Measurements from ENCODE around the gene IFT80. TPM values are rescaled to one million over a fixed set of nuclear protein-coding genes. Genes with fewer than 3 reads are reported as not detected.

IFT80 gene
- total RNA-seq, 1 donor from 2014 or later: 24.0 TPM

- Histone ChIP-seq H3K4me3 (ENCODE audit: low read depth, low read length) (no peak overlapping the region), H3K27me3 (ENCODE audit: control insufficient read depth, insufficient read depth, low read length) (no peaks in the 10 kb centered on the region), H3K36me3 (ENCODE audit: control insufficient read depth, insufficient read depth, low read length) (peaks cover 2% of the 10 kb centered on the region)
- TF ChIP-seq CTCF (IDR thresholded peaks at IDR 0.05; ENCODE audit: insufficient read depth, low read length, poor library complexity, severe bottlenecking): no peak
- DNase-seq (ENCODE audit: low read depth): no peak
Observed at GRCh38 chr3:160374925-160375324, 24.1 kb downstream of the IFT80 start.

- Histone ChIP-seq H3K27me3 (ENCODE audit: control insufficient read depth, insufficient read depth, low read length) (no peaks in the 10 kb centered on the region), H3K4me3 (ENCODE audit: low read depth, low read length) (no peak overlapping the region), H3K36me3 (ENCODE audit: control insufficient read depth, insufficient read depth, low read length) (peaks cover 2% of the 10 kb centered on the region)
- no peak for DNase-seq (ENCODE audit: low read depth)
- TF ChIP-seq CTCF (IDR thresholded peaks at IDR 0.05; ENCODE audit: insufficient read depth, low read length, poor library complexity, severe bottlenecking): no peak
Observed at GRCh38 chr3:160374472-160374871, 24.6 kb downstream of the IFT80 start.

DNA sequence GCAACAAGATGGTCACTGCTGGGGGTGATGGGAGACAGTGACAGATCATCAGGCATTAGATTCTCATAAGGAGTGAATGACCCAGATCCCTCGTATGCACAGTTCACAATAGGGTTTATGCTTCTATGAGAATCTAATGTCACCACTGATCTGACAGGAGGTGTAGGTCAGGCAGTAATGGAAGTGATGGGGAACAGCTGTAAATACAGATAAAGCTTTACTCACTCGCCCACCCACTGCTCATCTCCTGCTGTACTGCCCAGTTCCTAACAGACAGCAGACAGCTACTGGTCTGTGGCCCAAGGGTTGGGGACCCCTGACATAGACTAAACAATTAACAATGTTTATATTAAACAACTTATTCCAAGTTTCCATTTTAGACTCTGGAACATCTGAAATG is 25.4 kb downstream of the IFT80 start:
- Histone ChIP-seq H3K36me3 (ENCODE audit: control insufficient read depth, insufficient read depth, low read length) (peaks cover 2% of the 10 kb centered on the region), H3K4me3 (ENCODE audit: low read depth, low read length) (no peak overlapping the region), H3K27me3 (ENCODE audit: control insufficient read depth, insufficient read depth, low read length) (no peaks in the 10 kb centered on the region)
- no peak for DNase-seq (ENCODE audit: low read depth)
- TF ChIP-seq CTCF (IDR thresholded peaks at IDR 0.05; ENCODE audit: insufficient read depth, low read length, poor library complexity, severe bottlenecking): no peak

DNA sequence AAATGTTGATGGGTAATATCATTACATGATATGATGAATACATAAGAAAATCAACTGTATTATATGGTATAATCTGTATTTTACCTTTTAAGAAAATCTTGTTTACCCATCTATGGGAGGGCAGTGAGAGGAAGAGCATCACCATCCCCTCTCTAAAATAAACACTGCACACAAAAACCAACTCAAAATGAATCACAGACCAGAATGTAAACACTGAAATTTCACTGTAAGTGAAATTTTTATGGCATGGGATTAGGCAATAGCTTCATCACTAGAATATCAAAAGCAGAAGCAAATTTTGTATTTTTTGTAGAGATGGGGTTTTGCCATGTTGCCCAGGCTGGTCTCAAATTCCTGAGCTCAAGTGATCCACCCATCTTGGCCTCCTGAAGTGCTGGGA is 26.2 kb downstream of the IFT80 start:
- H3K27me3 ChIP-seq (ENCODE audit: control insufficient read depth, insufficient read depth, low read length): no peaks in the 10 kb centered on the region
- no peak for DNase-seq (ENCODE audit: low read depth)
- TF ChIP-seq CTCF (IDR thresholded peaks at IDR 0.05; ENCODE audit: insufficient read depth, low read length, poor library complexity, severe bottlenecking): no peak
- H3K36me3 ChIP-seq (ENCODE audit: control insufficient read depth, insufficient read depth, low read length): peaks cover 2% of the 10 kb centered on the region
- H3K4me3 ChIP-seq (ENCODE audit: low read depth, low read length): no peak overlapping the region

DNA sequence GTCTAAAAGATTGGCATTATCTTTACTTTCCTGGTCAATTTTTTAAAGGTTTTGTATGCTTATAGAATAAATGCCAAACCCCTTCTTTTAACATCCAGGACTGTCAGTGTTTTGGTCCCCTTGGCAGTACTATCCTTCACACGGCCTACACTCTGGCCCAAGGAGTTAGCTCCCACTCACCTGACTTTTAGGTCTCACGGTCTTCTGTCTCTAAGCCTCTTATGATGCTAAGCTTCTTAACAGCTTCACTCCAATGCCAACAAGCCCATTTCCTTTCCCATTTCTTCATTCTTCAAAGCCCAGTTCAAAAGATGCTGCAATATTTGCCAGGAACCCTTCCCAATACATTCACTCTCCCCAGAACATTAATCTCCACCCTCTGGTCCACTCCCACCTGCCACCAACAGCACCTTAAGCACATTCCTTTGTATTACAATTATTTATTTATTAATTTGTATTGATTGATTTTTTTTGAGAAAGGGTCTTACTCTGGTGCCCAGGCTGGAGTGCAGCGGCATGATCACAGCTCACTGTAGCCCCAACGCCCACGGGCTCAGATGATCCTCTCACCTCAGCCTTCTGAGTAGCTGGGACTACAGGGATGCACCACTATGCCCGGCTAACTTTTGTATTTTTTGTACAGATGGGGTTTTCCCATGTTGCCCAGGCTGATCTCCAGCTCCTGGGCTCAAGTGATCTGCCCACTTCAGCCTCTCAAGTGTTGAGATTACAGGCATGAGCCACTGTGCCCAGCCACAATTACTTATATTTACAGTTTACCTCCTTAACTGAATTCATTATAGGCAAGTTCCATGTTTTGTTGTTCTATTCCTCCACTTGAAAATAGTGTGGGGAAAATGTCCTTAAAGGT is 27.8 kb downstream of the IFT80 start:
- no peak overlapping the region for H3K4me3 ChIP-seq (ENCODE audit: low read depth, low read length)
- no peaks in the 10 kb centered on the region for H3K27me3 ChIP-seq (ENCODE audit: control insufficient read depth, insufficient read depth, low read length)
- DNase-seq (ENCODE audit: low read depth): no peak
- H3K36me3 ChIP-seq (ENCODE audit: control insufficient read depth, insufficient read depth, low read length): peaks cover 2% of the 10 kb centered on the region
- TF ChIP-seq CTCF (IDR thresholded peaks at IDR 0.05; ENCODE audit: insufficient read depth, low read length, poor library complexity, severe bottlenecking): no peak

GRCh38 chr3:160369784-160370183 is 29.2 kb downstream of the IFT80 start:
- Histone ChIP-seq H3K36me3 (ENCODE audit: control insufficient read depth, insufficient read depth, low read length) (peaks cover 2% of the 10 kb centered on the region), H3K4me3 (ENCODE audit: low read depth, low read length) (no peak overlapping the region), H3K27me3 (ENCODE audit: control insufficient read depth, insufficient read depth, low read length) (no peaks in the 10 kb centered on the region)
- no peak for DNase-seq (ENCODE audit: low read depth)
- no peak for TF ChIP-seq CTCF (IDR thresholded peaks at IDR 0.05; ENCODE audit: insufficient read depth, low read length, poor library complexity, severe bottlenecking)
